T1000 (cell line): ENCODE measurements around the gene SRSF7.

ENCODE experiments used
- DNase-seq: peaks from one replicate; lab custom pipeline; 2025; ENCODE audit warnings: mixed read lengths; lab: John Stamatoyannopoulos, UW

The SRSF7 gene

GRCh38 chr2:38701542-38701941 lies 49.6 kb downstream of the SRSF7 start:
- DNase-seq: no peak

- DNase-seq: no peak
Observed at GRCh38 chr2:38700881-38701458, 50.2 kb downstream of the SRSF7 start.

- no peak for DNase-seq
Observed at GRCh38 chr2:38700113-38700785, 50.9 kb downstream of the SRSF7 start.

GRCh38 chr2:38698467-38699003 lies 52.6 kb downstream of the SRSF7 start:
- DNase-seq: no peak

- DNase-seq: no peak
Observed at GRCh38 chr2:38697116-38697840, 53.9 kb downstream of the SRSF7 start.
